ENCODE results near the gene ADH1C. TPM values are rescaled to one million over a fixed set of nuclear protein-coding genes. Genes with fewer than 3 reads are reported as not detected.
A peak's percentile ranks its signal among the peaks of the same experiment; 100 is the strongest.

Gene ADH1C
- total RNA-seq, 4 donors from 2014 or later = 0.68 to 1.2 TPM; not detected in 2

- no peak for DNase-seq (ENCODE audit: low spot score in 2 of 2)
- TF ChIP-seq POLR2A (IDR thresholded peaks at IDR 0.05) (no peak), CTCF (IDR thresholded peaks at IDR 0.05) (no peak)
- no peak overlapping the region for H3K4me3 ChIP-seq (ENCODE audit: low read depth, poor library complexity, severe bottlenecking)
- 63 to 69% methylated on average over 1 of the region's 1 CpG for WGBS, 2 donors
- intact Hi-C loops (cut with DNase I; ENCODE audit: low total_unique reads) = no loop called here
Measured at GRCh38 chr4:99390055-99390454, 37.5 kb upstream of the ADH1C start.

- DNase-seq (ENCODE audit: low spot score in 2 of 2) = no peak
- TF ChIP-seq CTCF (IDR thresholded peaks at IDR 0.05) (no peak), POLR2A (IDR thresholded peaks at IDR 0.05) (no peak)
- no peak overlapping the region for H3K4me3 ChIP-seq (ENCODE audit: low read depth, poor library complexity, severe bottlenecking)
- intact Hi-C loops (cut with DNase I; ENCODE audit: low total_unique reads) = no loop called here
Measured at GRCh38 chr4:99389606-99390005, 37.1 kb upstream of the ADH1C start.

- WGBS, 2 donors = 20% methylated on average over 5 of the region's 5 CpGs
- no peak for TF ChIP-seq CTCF (IDR thresholded peaks at IDR 0.05)
- no peak for TF ChIP-seq POLR2A (IDR thresholded peaks at IDR 0.05)
- DNase-seq (ENCODE audit: low spot score in 2 of 2) = peak in 1 of 2 donors; percentile 56
- no peak overlapping the region for H3K4me3 ChIP-seq (ENCODE audit: low read depth, poor library complexity, severe bottlenecking)
- intact Hi-C loops (cut with DNase I; ENCODE audit: low total_unique reads) = no loop called here
Measured at GRCh38 chr4:99383833-99384392, 31.4 kb upstream of the ADH1C start.

GRCh38 chr4:99383399-99383798 is 30.9 kb upstream of the ADH1C start:
- 66 to 75% methylated on average over 3 of the region's 3 CpGs for WGBS, 2 donors
- no peak overlapping the region for H3K4me3 ChIP-seq (ENCODE audit: low read depth, poor library complexity, severe bottlenecking)
- intact Hi-C loops (cut with DNase I; ENCODE audit: low total_unique reads) = no loop called here
- TF ChIP-seq CTCF (IDR thresholded peaks at IDR 0.05) = no peak
- TF ChIP-seq POLR2A (IDR thresholded peaks at IDR 0.05) = no peak
- no peak for DNase-seq (ENCODE audit: low spot score in 2 of 2)

GRCh38 chr4:99382745-99383360 is 30.3 kb upstream of the ADH1C start:
- no peak overlapping the region for H3K4me3 ChIP-seq (ENCODE audit: low read depth, poor library complexity, severe bottlenecking)
- no peak for DNase-seq (ENCODE audit: low spot score in 2 of 2)
- intact Hi-C loops (cut with DNase I; ENCODE audit: low total_unique reads) = no loop called here
- no peak for TF ChIP-seq POLR2A (IDR thresholded peaks at IDR 0.05)
- 60 to 70% methylated on average over 1 of the region's 1 CpG for WGBS, 2 donors

GRCh38 chr4:99381588-99382175 is 29.1 kb upstream of the ADH1C start:
- no peak for TF ChIP-seq CTCF (IDR thresholded peaks at IDR 0.05)
- no peak for TF ChIP-seq POLR2A (IDR thresholded peaks at IDR 0.05)
- no peak for DNase-seq (ENCODE audit: low spot score in 2 of 2)
- intact Hi-C loops (cut with DNase I; ENCODE audit: low total_unique reads) = no loop called here
- H3K4me3 ChIP-seq (ENCODE audit: low read depth, poor library complexity, severe bottlenecking) = no peak overlapping the region
- 51 to 54% methylated on average over 1 of the region's 1 CpG for WGBS, 2 donors

All from lower leg skin (tissue), 4 donors.